Measurements from ENCODE around the gene ARHGEF28.

ARHGEF28 gene

GRCh38 chr5:73801686-73802085 is 175.7 kb downstream of the ARHGEF28 start:
- H3K27ac ChIP-seq: no peak overlapping the region
- no peak overlapping the region for H3K4me3 ChIP-seq

- Histone ChIP-seq H3K4me3 (no peak overlapping the region), H3K27ac (no peak overlapping the region)
Measured at GRCh38 chr5:73805449-73805848, 179.5 kb downstream of the ARHGEF28 start.

GRCh38 chr5:73808911-73809310 is 182.9 kb downstream of the ARHGEF28 start:
- Histone ChIP-seq H3K27ac (no peak overlapping the region), H3K4me3 (no peak overlapping the region)

- no peak overlapping the region for H3K4me3 ChIP-seq
- no peak overlapping the region for H3K27ac ChIP-seq
Measured at GRCh38 chr5:73810429-73810828, 184.4 kb downstream of the ARHGEF28 start.

- H3K27ac ChIP-seq: peak overlapping the region in 9 of 21 experiments; percentile 1 to 74 (median 37)
Measured at GRCh38 chr5:73812457-73812856, 186.5 kb downstream of the ARHGEF28 start.

GRCh38 chr5:73812962-73813588 is 187.1 kb downstream of the ARHGEF28 start:
- H3K27ac ChIP-seq: peak overlapping the region in 15 of 21 experiments; percentile 1 to 74 (median 33)
- H3K4me3 ChIP-seq: peak overlapping the region in 5 of 7 experiments; percentile 11 to 37 (median 26)

More at GRCh38 chr5:73812457-73812856, 186.5 kb downstream of the ARHGEF28 start:
- peak overlapping the region in 1 of 7 experiments; percentile 37 for H3K4me3 ChIP-seq

GRCh38 chr5:73814233-73814846 is 188.3 kb downstream of the ARHGEF28 start:
- H3K27ac ChIP-seq: peak overlapping the region in 6 of 21 experiments; percentile 5 to 74 (median 42)
- peak overlapping the region in 4 of 7 experiments; percentile 3 to 37 (median 26) for H3K4me3 ChIP-seq

- Histone ChIP-seq H3K4me3 (peak overlapping the region in 1 of 7 experiments; percentile 4), H3K27ac (no peak overlapping the region)
Measured at GRCh38 chr5:73815631-73816030, 189.6 kb downstream of the ARHGEF28 start.

- H3K27ac ChIP-seq: no peak overlapping the region
Measured at GRCh38 chr5:73816656-73817420, 190.8 kb downstream of the ARHGEF28 start.

GRCh38 chr5:73818357-73818756 is 192.4 kb downstream of the ARHGEF28 start:
- H3K27ac ChIP-seq: peak overlapping the region in 1 of 21 experiments; percentile 12
- no peak overlapping the region for H3K4me3 ChIP-seq

More at GRCh38 chr5:73816656-73817420, 190.8 kb downstream of the ARHGEF28 start:
- H3K4me3 ChIP-seq: no peak overlapping the region

GRCh38 chr5:73820326-73820725 is 194.3 kb downstream of the ARHGEF28 start:
- H3K4me3 ChIP-seq: no peak overlapping the region
- no peak overlapping the region for H3K27ac ChIP-seq

GRCh38 chr5:73821003-73821402 is 195.0 kb downstream of the ARHGEF28 start:
- no peak overlapping the region for H3K27ac ChIP-seq
- no peak overlapping the region for H3K4me3 ChIP-seq

- Histone ChIP-seq H3K27ac (peak overlapping the region in 5 of 21 experiments; percentile 18 to 65 (median 41)), H3K4me3 (no peak overlapping the region)
Measured at GRCh38 chr5:73822278-73822988, 196.4 kb downstream of the ARHGEF28 start.

GRCh38 chr5:73822989-73823339 is 197.0 kb downstream of the ARHGEF28 start:
- peak overlapping the region in 1 of 21 experiments; percentile 65 for H3K27ac ChIP-seq
- no peak overlapping the region for H3K4me3 ChIP-seq

GRCh38 chr5:73823508-73823925 is 197.5 kb downstream of the ARHGEF28 start:
- peak overlapping the region in 1 of 21 experiments; percentile 42 for H3K27ac ChIP-seq
- H3K4me3 ChIP-seq: no peak overlapping the region

GRCh38 chr5:73825199-73825598 is 199.2 kb downstream of the ARHGEF28 start:
- peak overlapping the region in 8 of 21 experiments; percentile 9 to 81 (median 62) for H3K27ac ChIP-seq
- H3K4me3 ChIP-seq: no peak overlapping the region

- no peak overlapping the region for H3K4me3 ChIP-seq
- peak overlapping the region in 15 of 21 experiments; percentile 8 to 81 (median 58) for H3K27ac ChIP-seq
Measured at GRCh38 chr5:73825736-73826135, 199.7 kb downstream of the ARHGEF28 start.

GRCh38 chr5:73826301-73827105 is 200.5 kb downstream of the ARHGEF28 start:
- Histone ChIP-seq H3K4me3 (no peak overlapping the region), H3K27ac (peak overlapping the region in 15 of 21 experiments; percentile 8 to 81 (median 58))

GRCh38 chr5:73827106-73827450 is 201.1 kb downstream of the ARHGEF28 start:
- no peak overlapping the region for H3K4me3 ChIP-seq
- H3K27ac ChIP-seq: peak overlapping the region in 6 of 21 experiments; percentile 2 to 80 (median 40)

Measured in skin epidermis (tissue), 12 donors.